Activated CD4-positive, CD25-positive, alpha-beta regulatory T cell treated with anti-CD3 and anti-CD28 coated beads, Interleukin-2, amount 50 U/mL, for 24 hours (primary cell): ENCODE measurements around the gene AFF3.

ENCODE experiments used
- ATAC-seq, 2 donors: fragments of 150-1000 bp; cut with Tn5 transposase; one replicate each; pipeline ENCODE4 v1.10.0; 2021; ENCODE audit warnings: mild to moderate bottlenecking in 1 of 2, moderate library complexity in 1 of 2

AFF3 gene

GRCh38 chr2:100002059-100002458 is 140.3 kb downstream of the AFF3 start:
- no peak for ATAC-seq

GRCh38 chr2:100000915-100001707 is 141.3 kb downstream of the AFF3 start:
- peak; percentile 58 to 67 for ATAC-seq

GRCh38 chr2:99998651-99999320 is 143.6 kb downstream of the AFF3 start:
- no peak for ATAC-seq

GRCh38 chr2:99989905-99990304 is 152.5 kb downstream of the AFF3 start:
- ATAC-seq: no peak

- ATAC-seq: no peak
Observed at GRCh38 chr2:99988599-99988998, 153.8 kb downstream of the AFF3 start.

- ATAC-seq: no peak
Observed at GRCh38 chr2:99987160-99987559, 155.2 kb downstream of the AFF3 start.

- ATAC-seq: no peak
Observed at GRCh38 chr2:99984799-99985515, 157.4 kb downstream of the AFF3 start.

GRCh38 chr2:99982744-99983143 is 159.6 kb downstream of the AFF3 start:
- no peak for ATAC-seq

GRCh38 chr2:99981840-99982239 is 160.6 kb downstream of the AFF3 start:
- no peak for ATAC-seq

GRCh38 chr2:99980176-99980575 is 162.2 kb downstream of the AFF3 start:
- ATAC-seq: no peak

- no peak for ATAC-seq
Observed at GRCh38 chr2:99977966-99978365, 164.4 kb downstream of the AFF3 start.

GRCh38 chr2:99975386-99975785 is 167.0 kb downstream of the AFF3 start:
- no peak for ATAC-seq

GRCh38 chr2:99974682-99975375 is 167.6 kb downstream of the AFF3 start:
- ATAC-seq: no peak

GRCh38 chr2:99974275-99974674 is 168.1 kb downstream of the AFF3 start:
- peak; percentile 38 to 41 for ATAC-seq

- ATAC-seq: no peak
Observed at GRCh38 chr2:99971326-99971900, 171.0 kb downstream of the AFF3 start.

GRCh38 chr2:99970292-99970868 is 172.0 kb downstream of the AFF3 start:
- no peak for ATAC-seq

GRCh38 chr2:99961196-99961913 is 181.0 kb downstream of the AFF3 start:
- ATAC-seq: no peak

- no peak for ATAC-seq
Observed at GRCh38 chr2:99960790-99961189, 181.6 kb downstream of the AFF3 start.

- no peak for ATAC-seq
Observed at GRCh38 chr2:99960291-99960690, 182.1 kb downstream of the AFF3 start.

- ATAC-seq: no peak
Observed at GRCh38 chr2:99959261-99960014, 183.0 kb downstream of the AFF3 start.
